Embryonic facial prominence (tissue), 1 donor: ENCODE results near the gene DPH7.
"Not testable (repeated sequence)": the region's sequence is repeated elsewhere in the genome, so short reads cannot be mapped to it uniquely, and the experiment has no call there.

Experiments
- DNase-seq: peaks from one replicate; pipeline ENCODE4 v3.0.0-alpha.2; 2016; ENCODE audit errors: extremely low spot score

Gene DPH7

GRCh38 chr9:137578518-137579258, at the start of gene DPH7:
Gene DPH7 (minus strand): TSS chr9:137578925. CDS start chr9:137578777, 148 bp downstream.
- DNase-seq: peak; percentile 70

GRCh38 chr9:137627406-137627805, 48.7 kb upstream of the DPH7 start:
- DNase-seq: not testable (repeated sequence)

DNA sequence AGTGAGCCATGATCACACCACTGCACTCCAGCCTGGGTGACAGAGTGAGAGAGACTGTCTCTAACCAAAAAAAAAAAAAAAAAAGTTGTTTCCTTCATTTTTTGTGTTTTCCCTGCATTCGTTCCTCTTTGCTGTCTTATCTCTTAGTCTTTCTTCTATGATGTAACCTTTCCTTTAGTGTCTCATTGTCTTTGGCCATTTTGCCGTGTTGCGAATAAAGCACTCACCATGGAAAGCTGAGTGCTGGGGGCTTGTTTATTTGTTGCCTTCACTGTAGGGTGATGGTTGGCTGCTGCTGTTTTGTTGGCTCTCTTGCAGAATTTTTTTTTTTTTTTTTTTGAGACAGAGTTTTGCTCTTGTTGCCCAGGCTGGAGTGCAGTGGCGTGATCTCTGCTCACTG, 47.7 kb upstream of the DPH7 start:
- DNase-seq: no peak

GRCh38 chr9:137622211-137622610, 43.5 kb upstream of the DPH7 start:
- not testable (repeated sequence) for DNase-seq

- DNase-seq: no peak
These were observed 42.5 kb upstream of the DPH7 start for GRCh38 chr9:137621131-137621757.

- no peak for DNase-seq
These were observed 41.9 kb upstream of the DPH7 start for GRCh38 chr9:137620581-137620980.

DNA sequence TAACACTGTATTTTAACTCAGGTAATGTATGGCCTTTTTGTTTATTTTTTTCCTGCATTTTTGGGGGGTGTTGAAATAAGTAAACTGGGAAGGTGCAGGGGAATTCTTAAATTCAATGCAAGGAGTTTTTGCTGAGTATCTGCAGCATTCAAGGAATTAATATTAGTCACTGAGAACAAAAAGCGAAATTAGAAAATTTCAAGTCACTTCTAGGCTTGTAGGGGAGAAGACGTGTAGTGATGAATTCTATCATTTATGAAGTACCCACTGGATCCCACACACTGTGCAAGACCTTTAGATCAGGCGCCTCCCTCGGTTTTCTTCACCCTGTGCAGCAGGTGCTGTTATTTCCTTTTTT, 41.3 kb upstream of the DPH7 start:
- DNase-seq: no peak

DNA sequence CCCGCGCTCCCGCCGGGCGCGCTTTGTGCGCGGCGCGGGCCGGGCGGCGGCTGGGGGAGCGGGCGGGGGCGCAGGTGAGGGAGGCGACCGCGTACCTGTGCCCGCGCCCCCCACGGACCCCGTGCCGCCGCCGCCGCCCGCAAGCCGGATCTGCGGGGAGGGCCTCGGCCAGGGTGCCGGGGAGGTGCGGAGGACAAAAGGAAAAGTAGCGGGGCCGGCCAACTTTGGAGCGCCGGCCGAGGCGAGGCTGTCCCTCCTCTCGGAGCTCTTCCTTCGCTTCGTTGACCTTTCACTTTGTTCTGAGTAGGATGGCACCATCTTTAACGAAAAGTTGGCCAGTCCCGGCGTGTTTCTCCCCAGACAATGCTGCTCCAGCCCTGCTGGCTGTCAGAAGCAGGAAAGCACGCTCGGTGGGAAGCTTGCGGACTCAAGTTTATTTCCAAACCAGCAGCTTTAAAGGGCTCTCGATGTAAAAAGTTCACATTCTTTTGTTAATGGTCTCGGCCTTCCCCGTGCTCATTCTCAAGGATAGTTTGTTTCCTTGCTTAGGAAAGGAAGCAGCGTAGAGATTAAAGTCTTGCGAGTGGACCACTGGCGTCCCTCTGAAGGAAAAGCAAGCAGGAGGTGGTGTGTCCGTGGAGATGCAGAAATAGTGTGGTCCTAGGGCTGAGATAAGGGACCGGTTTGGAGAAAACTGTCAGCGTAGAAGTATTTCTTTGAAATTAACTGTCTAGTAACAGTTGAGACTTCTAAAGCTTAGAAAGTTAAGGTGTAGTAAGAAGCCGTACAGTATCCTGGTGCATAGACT, 40.7 kb upstream of the DPH7 start:
- no peak for DNase-seq

- DNase-seq: peak; percentile 76
These were observed 39.7 kb upstream of the DPH7 start, which contains the start of gene EHMT1 for GRCh38 chr9:137618105-137619067. Gene EHMT1 (plus strand): TSS chr9:137619005. CDS start chr9:137619029, 24 bp downstream.

DNA sequence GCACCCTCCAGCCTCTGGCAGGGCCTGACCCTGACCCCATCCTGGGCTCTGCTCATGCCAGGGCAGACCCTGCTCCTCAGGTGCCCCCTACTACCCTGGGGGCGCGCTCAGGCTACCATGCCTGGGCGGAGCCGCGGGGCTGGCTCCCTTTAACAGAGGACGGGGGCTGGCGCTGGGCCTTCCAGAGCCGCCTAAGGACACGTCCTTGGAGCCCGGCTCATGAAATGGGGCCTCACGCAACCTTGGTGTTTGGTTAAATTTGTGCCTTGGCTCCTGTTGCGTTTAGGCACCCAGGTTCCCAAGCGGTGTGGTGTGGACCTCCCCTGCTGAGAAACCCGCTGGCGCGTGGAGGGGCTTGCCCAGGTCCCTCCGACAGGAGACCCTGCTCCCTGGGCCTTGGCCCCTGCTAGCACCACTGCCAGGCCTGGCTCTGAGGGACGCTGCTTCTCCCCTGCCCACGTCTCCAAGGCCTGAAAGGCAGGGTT, 36.7 kb upstream of the DPH7 start:
- DNase-seq: no peak

DNA sequence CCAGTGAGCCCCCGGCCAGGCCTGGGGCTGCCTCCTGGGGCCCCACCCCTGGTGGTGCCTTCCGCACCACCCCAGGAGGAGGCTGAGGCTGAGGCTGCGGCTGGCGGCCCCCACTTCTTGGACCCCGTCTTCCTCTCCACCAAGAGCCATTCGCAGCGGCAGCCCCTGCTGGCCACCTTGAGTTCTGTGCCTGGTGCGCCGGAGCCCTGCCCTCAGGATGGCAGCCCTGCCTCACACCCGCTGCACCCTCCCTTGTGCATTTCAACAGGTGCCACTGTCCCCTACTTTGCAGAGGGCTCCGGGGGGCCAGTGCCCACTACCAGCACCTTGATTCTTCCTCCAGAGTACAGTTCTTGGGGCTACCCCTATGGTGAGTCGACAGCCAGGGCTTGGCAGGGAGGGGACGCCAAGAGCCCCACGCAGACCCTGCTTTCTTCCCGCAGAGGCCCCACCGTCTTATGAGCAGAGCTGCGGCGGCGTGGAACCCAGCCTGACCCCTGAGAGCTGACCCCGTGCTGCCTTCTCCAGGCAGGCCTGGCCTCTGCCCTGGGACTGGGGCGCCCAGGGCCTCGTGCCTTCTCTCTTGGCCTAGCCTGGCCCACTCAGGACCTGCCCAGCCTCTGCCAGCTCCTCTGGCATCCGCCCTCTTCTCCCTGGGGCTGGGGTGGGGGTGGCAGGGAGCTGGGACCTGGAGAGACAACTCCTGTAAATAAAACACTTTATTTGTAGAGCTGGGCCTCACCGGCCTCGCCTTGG, 36.1 kb upstream of the DPH7 start:
- DNase-seq: no peak

GRCh38 chr9:137613738-137614523, 35.2 kb upstream of the DPH7 start:
- DNase-seq: no peak

DNA sequence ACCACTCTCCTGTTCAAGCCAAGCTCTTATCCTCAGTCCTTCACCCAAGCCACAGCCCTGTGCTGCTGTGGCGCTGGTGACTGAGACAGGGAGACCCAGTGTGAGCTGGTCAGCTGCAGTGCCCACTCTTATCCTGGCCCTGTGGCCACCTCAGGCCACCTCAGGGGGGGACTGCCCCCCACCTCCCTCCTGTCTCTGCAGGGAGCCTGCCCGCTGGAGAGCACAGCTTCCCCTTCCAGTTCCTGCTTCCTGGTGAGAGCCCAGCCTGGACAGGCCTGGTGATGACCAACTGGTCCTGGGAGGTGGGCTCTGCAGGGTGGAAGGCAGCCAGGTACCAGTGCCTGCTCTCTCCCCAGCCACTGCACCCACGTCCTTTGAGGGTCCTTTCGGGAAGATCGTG, 34.5 kb upstream of the DPH7 start:
- no peak for DNase-seq

DNA sequence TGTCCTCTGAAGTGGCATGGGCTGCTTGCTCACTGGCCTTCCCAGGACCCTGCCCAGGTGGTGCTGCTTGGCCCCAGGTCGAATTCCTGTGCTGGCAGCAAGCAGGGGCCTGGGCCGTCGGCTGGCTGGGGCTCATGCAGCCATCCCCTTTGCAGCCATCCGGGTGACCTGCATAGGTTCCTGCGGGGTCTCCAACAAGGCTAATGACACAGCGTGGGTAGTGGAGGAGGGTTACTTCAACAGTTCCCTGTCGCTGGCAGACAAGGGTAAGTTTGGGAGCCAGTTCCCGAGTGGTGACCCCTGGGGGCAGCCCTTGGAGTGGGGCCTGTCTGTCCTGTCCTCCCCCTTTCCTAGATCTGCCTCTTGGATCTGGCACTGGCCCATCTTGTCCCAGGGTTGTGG, 34.0 kb upstream of the DPH7 start:
- no peak for DNase-seq

DNA sequence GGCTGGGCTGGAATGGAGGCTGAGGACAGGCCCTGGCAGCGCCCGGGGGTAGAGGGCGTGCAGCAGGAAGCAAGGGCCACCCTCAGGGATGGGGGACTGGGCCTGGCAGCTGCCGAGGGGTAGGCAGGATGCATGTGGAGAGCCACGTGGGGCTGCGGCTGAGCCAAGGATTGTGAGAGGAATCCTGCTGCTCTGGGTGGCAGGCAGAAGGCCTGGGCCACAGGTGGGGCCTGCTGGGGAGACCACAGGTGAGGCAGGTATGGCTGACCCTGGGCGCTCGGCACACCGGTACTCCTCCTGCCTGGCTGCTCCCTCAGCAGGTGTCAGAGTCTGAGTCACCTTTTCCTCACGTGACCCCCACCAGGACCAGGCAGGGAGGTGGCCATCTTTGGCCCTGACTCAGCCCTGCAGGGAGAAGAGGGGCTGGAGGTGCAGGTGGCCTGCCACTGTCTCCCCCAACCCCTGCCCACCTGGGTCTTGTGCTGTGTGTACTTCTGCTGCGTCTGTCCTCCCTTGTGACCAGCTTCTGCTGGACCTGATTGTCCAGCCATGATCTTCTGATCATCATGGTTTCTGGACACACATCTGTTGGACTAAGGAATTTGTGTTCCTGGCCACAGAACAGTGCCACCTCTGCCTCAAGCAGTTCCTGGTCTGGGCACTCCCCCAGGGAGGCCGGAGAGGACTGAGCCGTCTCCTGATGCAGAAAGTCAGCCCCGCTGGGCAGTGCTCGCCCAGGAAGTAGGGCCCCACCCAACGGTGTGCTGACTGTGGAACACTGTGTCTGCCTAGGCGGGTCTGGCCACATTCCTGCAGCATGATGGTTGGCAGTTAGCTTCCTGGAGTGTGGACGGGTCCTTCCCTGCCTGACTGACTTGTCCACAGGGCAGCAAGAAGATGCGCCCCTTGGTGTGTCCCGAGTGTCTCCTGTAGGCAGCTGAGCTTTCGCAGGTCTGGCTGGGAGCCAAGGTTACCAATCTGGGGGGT, 33.2 kb upstream of the DPH7 start:
- no peak for DNase-seq

DNA sequence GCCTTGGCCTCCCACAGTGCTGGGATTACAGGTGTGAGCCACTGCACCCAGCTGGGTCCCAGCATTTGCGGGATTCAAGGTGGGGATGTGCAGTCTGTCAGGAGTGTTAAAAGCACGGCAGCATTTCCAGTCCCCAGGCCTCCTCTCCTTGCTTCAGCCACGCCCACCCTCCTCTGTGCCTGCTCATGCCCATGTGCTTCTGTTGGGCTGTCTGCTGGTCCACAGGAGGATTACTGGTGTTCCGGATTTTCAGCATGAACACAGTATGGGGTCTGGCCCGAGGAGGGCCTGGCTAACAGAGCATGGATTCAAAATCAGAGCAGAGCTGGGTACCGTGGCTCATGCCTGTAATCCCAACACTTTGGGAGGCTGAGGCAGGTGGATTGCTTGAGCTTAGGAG, 32.2 kb upstream of the DPH7 start:
- no peak for DNase-seq

DNA sequence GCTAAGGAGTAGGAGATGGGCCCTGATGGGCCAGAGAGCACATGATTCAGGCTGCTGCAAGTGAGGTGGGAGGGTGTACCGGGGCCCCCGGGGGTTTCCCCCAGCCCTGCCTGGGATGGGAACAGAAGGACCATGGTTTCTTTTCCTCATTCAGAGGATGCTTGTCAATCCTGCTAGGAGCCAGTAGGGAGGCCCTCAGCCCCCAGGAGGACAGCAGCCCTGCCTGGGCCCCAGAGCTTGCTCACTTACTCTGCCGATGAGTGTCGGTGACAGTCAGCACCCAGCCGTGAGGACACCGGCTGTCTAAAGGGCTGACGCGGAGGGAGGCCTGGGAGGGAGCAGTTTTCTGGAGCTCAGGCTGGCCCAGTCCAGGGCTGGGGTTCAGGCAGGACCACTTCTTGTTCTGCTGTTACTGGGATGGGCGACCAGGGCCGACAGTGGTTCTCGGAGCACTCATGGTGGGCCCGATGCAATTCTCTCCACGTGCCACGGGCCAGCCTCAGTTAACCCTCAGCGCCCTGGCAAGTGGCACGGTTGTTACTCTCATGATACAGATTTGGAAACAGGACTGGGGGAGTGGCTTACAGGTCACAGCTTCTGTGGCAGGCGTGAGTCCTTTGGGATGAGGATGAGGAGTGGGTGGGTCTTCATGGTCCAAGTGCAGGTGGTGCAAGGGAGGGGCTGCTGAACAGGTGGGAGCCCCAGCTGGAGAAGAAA, 28.6 kb upstream of the DPH7 start:
- DNase-seq: no peak

DNA sequence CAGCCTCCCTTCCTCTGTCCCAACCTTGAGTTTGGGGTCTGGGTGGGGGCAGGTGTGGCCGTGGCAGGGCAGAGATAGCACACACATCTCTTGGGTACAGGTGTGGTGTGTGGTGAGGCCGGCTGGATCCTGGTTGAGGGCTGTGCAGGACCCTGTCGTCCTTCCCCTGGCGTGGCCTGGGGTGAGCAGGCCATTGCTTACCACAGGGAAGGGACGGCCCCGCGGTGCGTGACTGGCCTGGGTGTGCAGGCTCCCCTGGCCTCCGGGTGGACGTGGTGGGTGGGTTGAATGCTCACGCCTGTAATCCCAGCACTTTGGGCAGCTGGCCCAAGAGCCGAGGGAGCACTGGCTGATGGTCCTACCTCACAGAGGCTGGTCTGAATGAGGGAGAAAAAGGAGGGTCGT, 28.0 kb upstream of the DPH7 start:
- no peak for DNase-seq
